NCI-H2029 (cell line): ENCODE data around the gene FAM136A.
A peak's percentile ranks its signal among the peaks of the same experiment; 100 is the strongest.
"Not testable (repeated sequence)": the region's sequence is repeated elsewhere in the genome, so short reads cannot be mapped to it uniquely, and the experiment has no call there.

ENCODE experiments used
- DNase-seq: peaks from one replicate; lab custom pipeline; 2025; lab: John Stamatoyannopoulos, UW

FAM136A gene

DNA sequence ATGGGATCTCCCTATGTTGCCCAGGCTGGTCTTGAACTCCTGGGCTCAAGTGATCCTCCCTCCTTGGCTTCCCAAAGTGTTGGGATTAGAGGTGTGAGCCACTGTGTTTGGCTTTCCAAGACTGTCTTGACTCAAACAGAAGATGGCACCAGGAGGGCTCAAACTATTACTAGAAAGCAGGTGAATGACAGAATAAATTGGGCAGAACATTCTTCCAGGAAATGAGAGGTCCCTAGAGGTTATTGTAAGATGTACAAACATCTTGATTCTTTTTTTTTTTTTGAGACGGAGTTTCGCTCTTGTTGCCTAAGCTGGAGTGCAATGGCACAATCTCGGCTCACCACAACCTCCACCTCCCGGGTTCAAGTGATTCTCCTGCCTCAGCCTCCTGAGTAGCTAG, 4.0 kb downstream of the FAM136A start:
- DNase-seq, result not testable (repeated sequence)

DNA sequence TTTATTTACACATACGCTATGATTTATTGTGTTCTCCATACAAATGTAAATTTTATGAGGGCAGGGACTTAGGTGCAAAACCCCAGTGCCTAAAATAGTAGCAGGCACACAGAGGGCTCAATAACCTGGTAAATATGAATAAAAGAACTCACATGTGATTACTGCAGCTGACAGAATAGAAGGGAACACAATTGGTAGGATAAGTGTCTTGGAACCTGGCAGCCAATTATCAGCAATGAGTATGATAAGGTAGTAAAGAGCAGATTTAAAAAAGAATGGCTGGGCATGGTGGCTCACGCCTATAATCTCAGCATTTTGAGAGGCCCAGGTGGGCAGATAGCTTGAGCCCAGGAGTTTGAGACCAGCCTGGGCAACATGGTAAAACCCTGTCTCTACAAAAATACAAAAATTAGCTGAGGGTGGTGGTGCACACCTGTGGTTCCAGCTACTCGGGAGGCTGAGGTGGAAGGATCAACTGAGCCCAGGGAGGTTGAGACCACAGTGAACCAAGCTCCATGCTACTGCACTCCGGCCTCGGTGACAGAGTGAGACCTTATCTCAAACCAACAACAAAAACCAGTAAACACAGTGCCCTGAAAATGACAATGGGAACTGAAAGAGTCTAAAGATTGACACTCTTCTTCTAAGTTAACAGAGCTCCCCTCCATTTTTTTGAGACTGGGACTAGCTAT, 18.2 kb downstream of the FAM136A start:
- DNase-seq, result no peak

DNA sequence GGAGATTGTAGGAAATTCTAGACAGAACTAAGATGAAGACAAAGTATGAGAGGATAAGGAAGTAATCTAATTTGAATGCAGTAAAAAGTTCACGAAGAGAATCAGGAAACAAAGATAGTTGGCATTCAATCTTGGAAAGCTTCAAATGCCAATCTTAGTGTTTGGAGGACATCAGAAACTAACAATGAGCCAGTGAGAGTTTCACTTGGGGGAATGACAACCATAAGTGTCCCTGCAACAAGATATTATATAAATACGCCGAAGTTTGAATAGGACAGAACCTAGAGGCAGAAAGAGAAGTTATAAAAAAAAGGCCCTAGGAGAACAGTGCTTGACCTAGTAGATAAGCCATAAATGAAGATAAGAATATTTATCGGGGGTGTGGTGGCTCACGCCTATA, 19.4 kb downstream of the FAM136A start:
- no peak for DNase-seq

DNA sequence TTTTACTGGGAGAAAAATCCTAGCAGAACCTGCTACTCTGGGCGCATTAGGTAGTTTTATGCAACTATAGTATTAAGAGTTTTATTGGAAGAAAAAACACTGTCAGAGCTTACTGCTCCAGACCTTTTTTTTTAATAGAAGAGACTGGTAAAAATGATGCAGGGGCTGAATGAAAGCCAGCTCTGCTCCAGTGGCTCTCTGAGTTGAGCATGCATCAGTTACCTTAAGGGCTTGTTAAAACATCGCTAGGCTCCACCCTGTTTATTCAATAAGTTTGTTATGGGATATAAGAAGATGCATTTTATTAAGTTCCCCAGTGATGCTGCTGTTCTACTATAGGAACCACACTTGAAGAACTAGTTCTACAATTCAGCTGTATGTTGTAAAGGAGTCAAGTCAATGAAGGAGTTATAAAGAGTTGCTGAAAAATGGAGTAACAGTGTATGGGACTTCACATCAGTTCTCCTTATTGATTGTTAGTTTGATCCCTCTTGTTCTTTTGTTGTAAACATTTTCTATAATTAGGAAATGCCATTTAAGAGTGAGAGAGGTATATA, 21.5 kb downstream of the FAM136A start:
- no peak for DNase-seq

DNA sequence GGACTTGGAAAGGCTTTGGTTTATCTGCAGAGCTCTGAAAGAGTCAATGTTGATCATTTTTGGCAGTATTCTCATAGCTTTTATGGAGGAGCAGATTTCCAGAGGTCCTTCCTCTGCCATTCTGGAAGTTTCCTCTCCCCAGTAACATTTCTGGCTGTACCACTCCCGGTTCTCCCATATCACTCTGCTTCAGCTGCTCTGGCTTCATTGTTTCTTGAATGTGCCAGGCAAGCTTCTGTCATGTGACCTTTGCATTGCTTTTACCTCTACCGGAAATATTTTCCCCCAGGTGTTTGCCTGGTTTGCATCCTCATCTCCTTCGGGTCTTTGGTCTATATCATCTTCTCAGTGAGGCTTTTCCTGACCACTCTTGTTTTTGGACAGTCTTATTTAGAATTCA, 31.5 kb downstream of the FAM136A start:
- DNase-seq, result no peak

DNA sequence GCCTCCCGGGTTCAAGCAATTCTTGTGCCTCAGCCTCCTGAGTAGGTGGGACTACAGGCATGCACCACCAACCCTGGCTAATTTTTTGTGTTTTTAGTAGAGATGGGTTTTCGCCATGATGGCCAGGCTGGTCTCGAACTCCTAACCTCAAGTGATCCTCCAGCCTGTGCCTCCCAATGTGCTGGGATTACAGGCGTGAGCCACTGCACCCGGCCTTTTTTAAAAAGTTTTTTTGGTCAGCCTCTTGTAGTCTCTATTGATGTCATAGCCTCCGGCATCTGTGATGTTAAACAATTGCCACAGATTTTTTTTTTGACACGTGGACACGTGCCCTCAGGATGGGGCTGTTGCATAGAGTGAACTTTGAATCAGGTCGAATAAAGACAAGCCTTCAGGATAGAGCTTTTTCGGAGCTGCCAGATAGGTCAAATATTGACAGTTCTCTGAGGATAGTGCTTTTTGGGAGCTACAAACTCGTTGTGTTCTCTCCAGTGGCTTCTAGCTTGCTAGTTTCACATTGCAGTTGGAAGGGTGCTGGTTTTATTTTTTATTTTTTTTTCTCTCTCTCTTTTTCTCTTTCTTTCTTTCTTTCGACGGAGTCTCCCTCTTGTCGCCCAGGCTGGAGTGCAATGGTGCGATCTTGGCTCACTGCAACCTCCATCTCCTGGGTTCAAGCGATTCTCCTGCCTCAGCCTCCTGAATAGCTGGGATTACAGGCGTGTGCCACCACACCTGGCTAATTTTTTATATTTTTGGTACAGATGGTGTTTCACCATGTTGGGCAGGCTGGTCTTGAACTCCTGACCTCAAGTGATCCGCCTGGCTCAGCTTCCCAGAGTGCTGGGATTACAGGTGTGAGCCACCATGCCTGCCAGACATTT, 32.2 kb downstream of the FAM136A start:
- DNase-seq, result not testable (repeated sequence)

DNA sequence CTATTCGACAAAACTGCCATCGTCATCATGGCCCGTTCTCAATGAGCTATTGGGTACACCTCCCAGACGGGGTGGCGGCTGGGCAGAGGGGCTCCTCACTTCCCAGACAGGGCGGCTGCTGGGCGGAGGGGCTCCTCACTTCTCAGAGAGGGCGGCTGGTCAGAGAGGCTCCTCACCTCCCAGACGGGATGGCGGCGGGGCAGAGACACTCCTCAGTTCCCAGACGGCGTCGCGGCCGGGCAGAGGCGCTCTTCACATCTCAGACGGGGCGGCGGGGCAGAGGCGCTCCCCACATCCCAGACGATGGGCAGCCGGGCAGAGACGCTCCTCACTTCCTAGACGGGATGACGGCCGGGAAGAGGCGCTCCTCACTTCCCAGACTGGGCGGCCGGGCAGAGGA, 34.9 kb downstream of the FAM136A start:
- DNase-seq, result not testable (repeated sequence)

DNA sequence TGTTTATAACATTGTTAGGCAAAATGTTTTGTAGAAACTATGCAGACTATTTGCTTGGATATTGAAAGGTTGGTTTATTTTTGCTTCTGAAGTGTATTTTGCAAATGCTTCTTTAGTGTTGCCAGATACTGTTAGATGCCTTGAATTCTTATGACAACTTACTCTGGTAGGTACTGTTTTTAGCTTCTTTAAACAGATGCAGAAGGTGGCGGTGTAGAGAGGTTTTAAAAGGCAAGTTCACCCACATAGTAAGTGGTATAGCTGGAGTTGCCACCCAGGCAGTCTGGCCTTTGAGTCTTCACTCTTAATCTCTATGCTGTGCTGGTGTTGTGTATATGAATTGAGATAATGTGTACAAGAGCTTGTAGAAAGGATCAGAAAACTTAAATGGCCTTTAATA, 40.4 kb downstream of the FAM136A start:
- DNase-seq, result no peak

DNA sequence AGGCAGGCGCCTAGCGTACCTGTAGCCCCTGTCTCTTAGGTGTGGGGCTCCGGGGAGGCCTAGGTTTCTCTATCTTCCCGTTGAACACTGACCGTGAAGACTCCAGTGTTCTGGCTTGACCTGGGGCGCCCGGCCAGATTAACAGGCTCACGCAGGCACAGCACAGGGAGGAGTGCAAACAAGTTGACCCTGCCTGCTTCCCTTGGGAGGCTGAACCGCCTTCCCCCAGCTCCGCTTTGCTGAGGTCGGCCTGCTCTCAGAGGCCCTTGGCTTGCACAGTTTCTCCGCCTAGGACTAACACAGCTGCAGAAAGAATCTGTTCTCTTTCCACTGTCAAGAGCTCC, 43.4 kb downstream of the FAM136A start:
- no peak for DNase-seq

DNA sequence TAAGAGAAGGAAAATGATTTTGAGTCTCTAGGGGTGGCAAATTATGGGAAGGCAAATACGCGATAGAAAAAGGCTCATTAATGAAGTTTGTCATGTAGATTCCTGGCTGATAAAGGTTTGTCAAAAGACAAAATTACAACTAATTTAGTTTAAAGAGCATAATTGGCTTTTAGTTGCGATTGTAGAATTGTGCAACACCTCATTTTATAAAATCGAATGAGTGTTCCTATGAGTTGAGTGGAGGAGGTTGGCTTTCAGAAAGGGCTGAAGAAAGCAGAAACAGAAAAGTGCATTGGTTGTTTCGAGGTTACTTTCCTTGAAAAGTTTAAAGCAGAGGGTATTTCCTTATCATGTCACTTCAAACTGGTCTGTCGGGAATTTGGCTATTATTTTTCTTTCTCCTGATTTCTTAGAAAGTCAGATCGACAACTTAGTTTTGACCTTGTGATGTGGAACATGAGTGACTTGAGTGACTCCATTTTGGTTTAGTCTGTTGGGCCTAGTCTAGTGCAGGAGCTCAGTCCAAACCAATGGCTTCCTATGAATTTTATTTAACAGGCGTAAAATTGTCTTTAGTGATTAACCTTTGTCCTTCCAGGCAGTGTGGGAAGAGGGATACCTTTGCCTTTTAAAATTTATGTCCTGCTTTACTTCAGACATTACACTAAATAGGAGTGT, 46.1 kb downstream of the FAM136A start:
- no peak for DNase-seq

DNA sequence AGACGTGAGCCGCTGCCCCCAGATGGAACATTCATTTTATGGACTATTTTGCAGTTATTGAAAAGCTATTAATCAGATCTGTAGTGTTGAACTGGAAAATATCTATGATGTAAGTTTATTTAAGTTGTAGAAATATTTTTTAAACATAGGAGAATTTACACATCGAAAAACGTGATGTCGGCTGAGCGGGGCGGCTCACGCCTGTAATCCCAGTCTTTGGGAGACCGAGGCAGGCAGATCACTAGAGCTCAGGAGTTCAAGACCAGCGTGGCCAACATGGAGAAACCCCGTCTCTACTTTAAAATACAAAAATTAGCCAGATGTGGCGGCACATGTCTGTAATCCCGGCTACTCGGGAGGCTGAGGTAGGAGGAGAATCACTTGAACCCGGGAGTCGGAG, 51.4 kb downstream of the FAM136A start:
- no peak for DNase-seq

DNA sequence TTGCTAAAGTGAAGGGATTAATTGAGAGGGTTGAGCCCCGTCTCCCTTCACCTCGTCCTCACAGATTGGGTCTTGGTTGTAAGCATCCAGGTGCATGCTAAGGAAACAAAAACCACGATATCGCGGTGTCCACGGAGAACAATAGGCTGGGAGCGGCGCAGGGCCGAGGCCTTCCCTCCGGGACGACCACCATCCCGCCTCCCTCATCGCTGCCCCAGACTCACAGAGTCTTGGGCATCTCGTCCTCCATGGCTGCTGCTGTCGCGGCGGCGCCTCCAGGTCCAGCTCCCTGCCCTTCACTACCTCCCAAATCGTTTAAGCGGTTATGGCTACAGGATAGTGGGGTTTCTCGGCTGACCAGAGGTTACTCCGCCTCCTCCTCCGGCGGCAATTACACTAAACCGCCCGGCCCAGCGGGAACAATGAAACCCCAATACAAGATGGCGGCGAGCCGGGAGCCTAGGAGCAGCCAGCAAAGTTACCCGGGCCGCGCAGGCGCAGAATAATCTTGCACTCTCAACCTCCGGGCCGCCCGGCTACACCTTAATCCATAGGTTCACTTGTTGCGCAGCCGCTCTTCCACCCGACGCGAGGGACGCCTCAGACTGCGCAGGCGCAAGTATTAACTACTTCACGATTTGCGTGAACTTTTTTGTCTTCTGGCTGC, 53.6 kb downstream of the FAM136A start, which contains the start of gene TIA1:
Gene TIA1 (minus strand): TSS at position 448 of the 667 bp plus-strand sequence. CDS start 198 bp downstream, at position 250.
- peak; percentile 97 for DNase-seq

DNA sequence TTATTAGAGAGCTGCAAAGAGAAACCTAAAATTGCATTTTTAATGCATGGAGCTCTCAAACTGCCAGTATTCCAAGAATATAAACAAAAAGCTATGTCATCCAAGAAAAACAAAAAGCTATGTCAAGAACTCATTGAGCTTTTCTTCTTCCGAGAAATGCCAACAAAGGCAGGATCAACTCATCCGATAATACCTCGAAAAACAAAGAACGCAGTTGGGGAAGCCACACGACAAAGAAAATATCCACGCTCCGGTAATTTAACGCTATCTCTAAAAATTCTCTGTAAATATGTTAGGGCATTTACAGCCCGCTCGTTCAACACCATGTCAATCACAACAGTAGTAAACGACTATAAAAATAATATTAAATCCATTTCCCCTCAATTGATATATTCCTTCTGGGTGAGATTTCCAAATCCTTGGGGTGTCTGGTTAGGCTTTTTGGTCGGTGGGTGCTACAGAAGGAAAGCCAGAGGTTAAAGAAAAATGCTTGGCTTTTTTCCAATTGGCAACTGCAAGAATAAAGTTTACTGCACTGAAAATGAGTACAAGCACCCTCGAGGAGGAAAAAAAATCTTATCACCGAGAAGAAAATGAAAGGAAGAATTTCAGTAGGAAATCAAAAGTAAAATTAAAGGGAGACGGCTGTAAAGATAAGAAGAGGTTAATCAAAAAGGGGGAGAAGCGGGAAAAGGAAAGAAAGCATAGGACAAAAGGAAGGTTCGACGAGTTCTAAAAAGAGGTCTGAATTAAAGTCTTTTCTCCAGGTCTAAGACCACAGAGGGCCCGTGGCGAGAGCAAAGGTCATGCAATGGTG, 54.3 kb downstream of the FAM136A start:
- DNase-seq, result no peak
